ENCODE results near the gene RBM15. TPM values are rescaled to one million over a fixed set of nuclear protein-coding genes. Genes with fewer than 3 reads are reported as not detected.

RBM15 gene
- total and polyA plus RNA-seq, 5 donors from 2014 or later, result 7.5 to 53.3 (median 12.1) TPM

- Mint-ChIP-seq H3K4me3 (no peak overlapping the region), H3K9me3 (no peaks in the 10 kb centered on the region), H3K27ac (peak overlapping the region in 1 of 3 donors; percentile 17), H3K4me1 (no peaks in the 10 kb centered on the region), H3K36me3 (peaks cover 16% of the 10 kb centered on the region), H3K27me3 (no peaks in the 10 kb centered on the region)
- no peak for DNase-seq
- Histone ChIP-seq H3K27me3 (ENCODE audit: control insufficient read depth, insufficient read depth, low read length) (no peaks in the 10 kb centered on the region), H3K27ac (ENCODE audit: insufficient read depth, low read length, poor library complexity, severe bottlenecking) (no peak overlapping the region), H3K9me3 (ENCODE audit: control insufficient read depth in 2 of 2, low read length in 2 of 2) (no peaks in the 10 kb centered on the region), H3K4me1 (ENCODE audit: control insufficient read depth, insufficient read depth, low read length, poor library complexity, severe bottlenecking) (no peaks in the 10 kb centered on the region), H3K36me3 (ENCODE audit: control insufficient read depth, insufficient read depth, low read length) (peaks cover 6% of the 10 kb centered on the region), H3K4me3 (ENCODE audit: low read depth, low read length) (no peak overlapping the region)
- ATAC-seq (ENCODE audit: low read depth in 2 of 2), result no peak
Observed at GRCh38 chr1:110393691-110394492, 54.7 kb downstream of the RBM15 start.

GRCh38 chr1:110394493-110394820 is 55.3 kb downstream of the RBM15 start:
- no peaks in the 10 kb centered on the region for H3K9me3 Mint-ChIP-seq
- Histone ChIP-seq H3K4me1 (ENCODE audit: control insufficient read depth, insufficient read depth, low read length, poor library complexity, severe bottlenecking) (no peaks in the 10 kb centered on the region), H3K4me3 (ENCODE audit: low read depth, low read length) (no peak overlapping the region), H3K9me3 (ENCODE audit: control insufficient read depth in 2 of 2, low read length in 2 of 2) (no peaks in the 10 kb centered on the region), H3K36me3 (ENCODE audit: control insufficient read depth, insufficient read depth, low read length) (peaks cover 6% of the 10 kb centered on the region), H3K27ac (ENCODE audit: insufficient read depth, low read length, poor library complexity, severe bottlenecking) (no peak overlapping the region), H3K27me3 (ENCODE audit: control insufficient read depth, insufficient read depth, low read length) (no peaks in the 10 kb centered on the region)
- peaks cover 16% of the 10 kb centered on the region for H3K36me3 Mint-ChIP-seq
- H3K4me1 Mint-ChIP-seq, result no peaks in the 10 kb centered on the region
- no peak for ATAC-seq (ENCODE audit: low read depth in 2 of 2)
- no peak for DNase-seq
- no peak overlapping the region for H3K4me3 Mint-ChIP-seq
- no peak overlapping the region for H3K27ac Mint-ChIP-seq
- no peaks in the 10 kb centered on the region for H3K27me3 Mint-ChIP-seq

Other genes starting within 250 kb of the RBM15 start
- not detected for gene UBL4B, start 226.9 kb upstream of the RBM15 start, total RNA-seq
- gene UBL4B, start 226.9 kb upstream of the RBM15 start, polyA plus RNA-seq, result not detected
- gene SLC6A17, start 188.9 kb upstream of the RBM15 start, total RNA-seq, result not detected
- not detected for gene SLC6A17, start 188.9 kb upstream of the RBM15 start, polyA plus RNA-seq
- 16.4 TPM for gene KCNC4, start 129.1 kb upstream of the RBM15 start, total RNA-seq
- gene KCNC4, start 129.1 kb upstream of the RBM15 start, polyA plus RNA-seq, result 1 to 10 TPM in 3 of 4 donors, under 1 TPM in 1; 0.68 to 1.7 (median 1.3) TPM
- gene SLC16A4, start 51.6 kb downstream of the RBM15 start, total RNA-seq, result not detected
- under 1 TPM; 0.31 to 0.73 (median 0.65) TPM for gene SLC16A4, start 51.6 kb downstream of the RBM15 start, polyA plus RNA-seq
- 79.3 TPM for gene LAMTOR5, start 68.3 kb downstream of the RBM15 start, total RNA-seq
- gene LAMTOR5, start 68.3 kb downstream of the RBM15 start, polyA plus RNA-seq, result 100 to 1,000 TPM; 289 to 409 (median 303) TPM
- gene PROK1, start 111.8 kb downstream of the RBM15 start, total RNA-seq, result not detected
- gene PROK1, start 111.8 kb downstream of the RBM15 start, polyA plus RNA-seq, result not detected
- gene KCNA10, start 179.8 kb downstream of the RBM15 start, total RNA-seq, result not detected
- not detected for gene KCNA10, start 179.8 kb downstream of the RBM15 start, polyA plus RNA-seq

Data from CD4-positive, CD25-positive, alpha-beta regulatory T cell (primary cell).